Measurements from ENCODE around the gene DDI2. TPM values are rescaled to one million over a fixed set of nuclear protein-coding genes. Genes with fewer than 3 reads are reported as not detected.

Gene DDI2
- total and polyA plus RNA-seq, 10 of the 15 experiments (the other 5 are each of a cell fraction or from before 2014, with no cell fraction given): 3.3 to 33.1 (median 11.6) TPM

GRCh38 chr1:15573477-15573876 lies 43.8 kb upstream of the DDI2 start (continued):
- TF ChIP-seq ZNF687 (IDR thresholded peaks at IDR 0.05): no peak
- no peak for TF ChIP-seq PML (IDR thresholded peaks at IDR 0.05; ENCODE audit: low read length)

- FAIRE-seq (no peak), DNase-seq (ENCODE audit: low read depth, low spot score) (no peak), ATAC-seq (no peak)
- no peaks in the 10 kb centered on the region for H4K20me1 ChIP-seq (ENCODE audit: control insufficient read depth, insufficient read depth)
- no peak overlapping the region for H3K4me3 ChIP-seq
- ChIA-PET RAD21 (ENCODE audit: unreplicated experiment) (no interaction called here), SMC1A (ENCODE audit: uncharacterized antibody, unreplicated experiment) (no interaction called here), CTCF (no interaction called here), POLR2A (no interaction called here)
- H3K4me2 ChIP-seq (ENCODE audit: control insufficient read depth, insufficient read depth): no peak overlapping the region
- 96% methylated on average over 6 of the region's 6 CpGs for WGBS (ENCODE audit: insufficient coverage, insufficient replicate concordance, low lambda C conversion rate, missing lambda C conversion rate)
- in situ Hi-C loops (cut with MboI) (no loop called here), intact Hi-C loops (cut with micrococcal nuclease; ENCODE audit: unreplicated experiment) (no loop called here)
- no peaks in the 10 kb centered on the region; a peak in 1 of 4 replicates for H3K36me3 ChIP-seq (ENCODE audit: control insufficient read depth in 2 of 2, insufficient read depth in 2 of 2, low read length in 1 of 2)
- no peak overlapping the region for H3K27ac ChIP-seq (ENCODE audit: control insufficient read depth, insufficient read depth)
- BruUV-seq (replicated peaks): no TSS peak
- no peaks in the 10 kb centered on the region for H3K27me3 ChIP-seq (replicated peaks in 1 of 2; ENCODE audit: control insufficient read depth in 2 of 2, insufficient read depth in 2 of 2, low read length in 1 of 2)
- no peak for TF ChIP-seq USF2 (IDR thresholded peaks at IDR 0.05; ENCODE audit: borderline replicate concordance, low read depth, low read length)
- no peak for TF ChIP-seq NFIC (IDR thresholded peaks at IDR 0.05; ENCODE audit: low read depth, low read length)
- TF ChIP-seq LARP7 (IDR thresholded peaks at IDR 0.05): no peak
- TF ChIP-seq ZNF687 (IDR thresholded peaks at IDR 0.05): no peak
- no peak for TF ChIP-seq POLR2AphosphoS2 (IDR thresholded peaks at IDR 0.05; ENCODE audit: low read depth, low read length)
- no peak for TF ChIP-seq HDGF (IDR thresholded peaks at IDR 0.05)
- no peak for TF ChIP-seq MEF2B (IDR thresholded peaks at IDR 0.05; ENCODE audit: partially characterized antibody, poor library complexity, severe bottlenecking)
- no peak for TF ChIP-seq RAD21 (IDR thresholded peaks at IDR 0.05; ENCODE audit: insufficient read depth, low read depth, low read length)
- no peak for TF ChIP-seq CREM (IDR thresholded peaks at IDR 0.05; ENCODE audit: low read depth)
- no peaks in the 10 kb centered on the region for H3K9me3 ChIP-seq (replicated peaks; ENCODE audit: control insufficient read depth, insufficient read depth, low read length)
- H3K9ac ChIP-seq (ENCODE audit: control insufficient read depth, insufficient read depth, low read length): no peak overlapping the region
- no peaks in the 10 kb centered on the region for H3K79me2 ChIP-seq (ENCODE audit: control insufficient read depth, insufficient read depth, low read length)
- H2AFZ ChIP-seq (ENCODE audit: control insufficient read depth, low read depth, low read length): no peak overlapping the region
- peaks cover 20% of the 10 kb centered on the region for H3K4me1 ChIP-seq (ENCODE audit: control insufficient read depth, insufficient read depth, low read length)
Measured at GRCh38 chr1:15574741-15575140, 42.5 kb upstream of the DDI2 start.

All from GM12878 (cell line).